Measurements from ENCODE around the gene ERICH2.

The ERICH2 gene

DNA sequence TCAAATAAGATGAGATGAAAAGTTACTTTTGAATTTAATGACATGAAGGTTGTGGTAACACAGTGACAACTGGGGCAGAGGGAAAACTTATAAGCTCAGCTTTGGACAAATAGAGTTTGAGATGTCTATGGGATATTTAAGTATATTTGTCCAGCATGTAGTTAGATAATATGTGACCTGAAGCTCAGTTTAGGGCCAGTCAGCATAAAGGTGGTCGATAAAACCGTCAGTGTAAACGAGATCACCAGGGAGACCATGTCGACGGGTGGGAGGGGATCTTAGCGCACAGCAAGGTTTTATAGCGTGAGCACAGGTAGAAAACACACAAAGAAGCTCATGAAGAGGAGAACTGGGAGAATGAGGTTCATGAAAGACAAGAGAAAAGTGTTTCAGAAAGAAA, 7.4 kb upstream of the ERICH2 start:
- DNase-seq (ENCODE audit: low read depth in 3 of 3, low spot score in 1 of 3), result no peak

GRCh38 chr2:170763232-170763631, 6.9 kb upstream of the ERICH2 start:
- DNase-seq (ENCODE audit: low read depth in 3 of 3, low spot score in 1 of 3), result no peak

DNA sequence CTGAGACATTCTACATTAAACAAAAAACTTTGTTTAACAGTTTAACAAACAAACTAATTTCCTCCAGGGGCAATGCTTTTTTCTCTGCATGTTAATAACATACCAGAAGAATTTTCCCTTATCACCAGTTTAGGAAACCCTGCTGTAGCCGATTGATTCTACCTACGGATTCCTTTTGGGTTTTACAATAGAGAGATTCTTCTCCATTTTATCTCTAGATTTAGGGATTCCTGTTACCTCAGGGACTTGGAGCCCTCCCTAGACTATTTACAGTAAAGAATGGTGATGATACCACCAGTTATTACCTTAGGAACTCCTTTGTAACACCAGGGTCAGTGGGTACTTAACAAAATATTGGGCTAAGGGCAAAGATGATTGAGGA, 5.3 kb upstream of the ERICH2 start:
- DNase-seq (ENCODE audit: low read depth in 3 of 3, low spot score in 1 of 3), result no peak

GRCh38 chr2:170766693-170767092, 3.5 kb upstream of the ERICH2 start:
- DNase-seq (ENCODE audit: low read depth in 3 of 3, low spot score in 1 of 3), result no peak

DNA sequence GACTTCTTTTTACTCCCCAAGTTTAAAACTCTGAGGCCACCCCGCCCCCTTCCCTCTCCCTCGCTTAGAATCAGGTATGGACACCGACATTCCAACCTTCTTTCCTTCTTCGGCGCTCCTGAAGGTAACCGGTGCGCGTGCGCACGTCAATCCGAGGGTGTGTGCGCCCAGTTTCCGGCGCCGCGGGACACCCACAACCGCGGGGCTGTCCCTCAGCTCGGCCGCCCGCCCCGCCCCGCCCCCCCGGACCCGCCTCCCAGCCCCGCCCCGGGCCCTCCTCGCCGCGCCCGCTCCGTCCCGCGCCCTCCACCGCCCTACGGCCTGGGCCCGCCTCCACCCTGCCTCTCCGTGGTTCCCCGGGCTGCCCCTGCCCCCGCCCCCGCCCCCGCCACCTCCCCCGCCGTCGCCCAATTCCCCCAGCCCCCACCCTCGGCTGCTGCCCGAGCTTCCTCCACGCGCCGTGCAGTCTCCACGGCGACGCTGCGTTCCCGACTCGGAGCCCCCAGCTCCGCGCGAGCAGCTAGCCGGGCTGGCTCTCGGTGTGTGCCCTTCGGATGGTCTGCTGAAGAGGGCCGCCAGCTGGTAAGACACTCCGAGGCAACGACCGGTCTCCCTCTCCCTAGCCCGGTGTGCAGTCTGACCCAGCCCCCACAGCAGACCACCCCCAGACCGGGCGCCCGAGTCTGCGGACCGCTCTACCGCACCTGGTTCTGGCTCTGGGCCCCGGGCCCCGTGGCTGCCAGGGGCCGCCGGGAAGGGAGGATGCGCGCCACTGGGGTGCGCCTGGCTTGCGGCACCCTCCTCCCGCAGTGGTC, 635 bp downstream of the ERICH2 start:
- DNase-seq (ENCODE audit: low read depth in 3 of 3, low spot score in 1 of 3), result peak in 2 of 3 donors; percentile 36 to 42

DNA sequence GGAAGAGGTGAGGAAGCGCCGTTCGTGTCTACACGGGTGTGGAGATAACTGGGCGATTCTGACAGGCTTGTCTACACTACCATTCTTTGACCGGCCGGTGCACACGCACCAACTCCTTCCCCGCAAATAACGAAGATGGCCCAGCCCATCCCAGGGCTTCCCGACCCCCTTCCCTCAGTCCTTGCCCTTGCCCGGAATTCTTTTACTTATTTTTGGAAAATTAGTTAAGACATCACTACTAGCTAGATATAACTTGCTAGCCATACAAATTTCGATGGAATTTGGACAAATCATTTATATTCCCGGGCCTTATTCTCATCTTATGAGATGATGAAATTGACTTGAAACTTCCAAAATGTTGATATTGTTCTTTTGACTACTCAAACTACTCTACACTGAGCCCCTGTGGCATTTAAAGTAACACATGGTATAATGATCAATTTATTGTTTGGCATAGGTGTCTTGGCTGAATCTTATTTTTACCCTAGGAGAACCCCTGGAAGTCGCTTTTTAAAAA, 1.3 kb downstream of the ERICH2 start:
- DNase-seq (ENCODE audit: low read depth in 3 of 3, low spot score in 1 of 3), result no peak

DNA sequence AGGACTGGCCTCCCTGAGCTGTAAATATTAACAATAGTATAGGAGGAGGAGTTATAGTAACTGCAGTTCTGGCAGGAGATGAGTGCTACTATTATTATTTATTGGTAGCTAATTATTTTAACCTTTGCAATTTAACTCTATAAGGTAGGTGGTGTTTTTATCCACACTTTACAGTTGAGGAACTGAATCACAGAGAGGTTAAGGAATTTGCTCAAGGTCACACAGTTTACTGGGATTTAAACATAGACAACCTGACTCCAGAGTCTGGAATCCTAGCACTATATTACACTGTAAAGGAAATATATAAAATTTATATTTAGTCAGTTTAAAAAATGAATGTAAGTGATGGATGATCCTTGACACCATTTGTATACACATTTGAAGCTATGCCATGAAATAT, 2.1 kb downstream of the ERICH2 start:
- DNase-seq (ENCODE audit: low read depth in 3 of 3, low spot score in 1 of 3), result no peak

- no peak for DNase-seq (ENCODE audit: low read depth in 3 of 3, low spot score in 1 of 3)
These were observed 3.9 kb downstream of the ERICH2 start for GRCh38 chr2:170774074-170774473.

DNA sequence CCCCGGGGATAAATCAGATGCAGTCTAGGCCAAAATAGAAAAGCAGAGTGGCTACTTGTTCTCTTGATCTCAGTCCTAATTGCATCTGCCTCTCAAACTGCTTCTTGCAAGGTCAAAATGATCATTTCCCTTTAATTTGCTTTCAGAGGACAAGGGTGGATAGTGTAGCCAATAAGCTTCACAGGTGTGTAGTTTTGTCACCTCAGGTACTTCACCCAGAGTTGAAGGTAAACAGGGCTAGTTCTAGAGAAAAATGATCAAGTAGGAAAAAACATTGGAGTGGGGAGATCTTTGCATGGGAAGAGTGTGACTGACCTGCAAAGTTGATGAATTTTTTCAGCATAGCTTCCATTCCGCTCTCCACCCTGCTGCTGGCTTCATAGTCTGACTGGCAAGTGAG, 8.7 kb downstream of the ERICH2 start:
- no peak for DNase-seq (ENCODE audit: low read depth in 3 of 3, low spot score in 1 of 3)

DNA sequence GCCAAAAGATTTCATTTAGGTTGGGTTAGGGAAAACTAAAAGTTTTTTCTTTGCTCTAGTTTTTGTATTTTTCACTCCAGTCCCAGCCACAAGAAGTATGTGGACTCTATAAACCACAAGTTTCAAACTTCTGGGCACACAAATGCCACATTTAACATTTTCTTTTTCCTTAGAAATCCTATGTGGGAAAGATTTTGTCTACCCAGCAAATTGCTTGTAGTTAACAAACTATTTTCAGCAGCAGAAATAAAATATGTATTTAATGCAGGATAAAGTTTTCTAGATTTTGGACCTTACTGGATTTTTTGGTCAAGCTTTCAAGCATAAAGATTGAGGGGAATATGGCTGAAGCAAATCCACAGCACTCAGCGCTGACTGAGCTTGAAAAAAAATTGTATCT, 9.1 kb downstream of the ERICH2 start:
- DNase-seq (ENCODE audit: low read depth in 3 of 3, low spot score in 1 of 3), result no peak

DNA sequence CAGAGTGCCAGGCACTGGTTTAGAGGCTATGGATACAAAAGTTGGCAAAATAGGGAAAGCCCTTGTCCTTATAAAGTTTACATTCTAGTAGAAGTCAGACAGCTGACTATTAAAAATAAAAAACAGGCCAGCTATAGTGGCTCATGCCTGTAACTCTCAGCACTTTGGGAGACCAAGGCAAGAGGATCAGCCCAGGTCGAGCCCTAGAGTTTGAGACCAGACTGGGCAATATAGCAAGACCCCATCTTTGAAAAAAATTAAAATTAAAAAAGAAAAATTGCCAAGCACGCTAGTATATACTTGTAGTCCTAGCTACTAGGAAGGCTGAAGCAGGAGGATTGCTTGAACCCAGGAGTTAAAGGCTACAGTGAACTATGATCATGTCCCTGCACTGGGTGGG, 12.5 kb downstream of the ERICH2 start:
- no peak for DNase-seq (ENCODE audit: low read depth in 3 of 3, low spot score in 1 of 3)

GRCh38 chr2:170783549-170783948, 13.4 kb downstream of the ERICH2 start:
- DNase-seq (ENCODE audit: low read depth in 3 of 3, low spot score in 1 of 3), result no peak

- no peak for DNase-seq (ENCODE audit: low read depth in 3 of 3, low spot score in 1 of 3)
These were observed 28.8 kb downstream of the ERICH2 start for GRCh38 chr2:170798996-170799395.

DNA sequence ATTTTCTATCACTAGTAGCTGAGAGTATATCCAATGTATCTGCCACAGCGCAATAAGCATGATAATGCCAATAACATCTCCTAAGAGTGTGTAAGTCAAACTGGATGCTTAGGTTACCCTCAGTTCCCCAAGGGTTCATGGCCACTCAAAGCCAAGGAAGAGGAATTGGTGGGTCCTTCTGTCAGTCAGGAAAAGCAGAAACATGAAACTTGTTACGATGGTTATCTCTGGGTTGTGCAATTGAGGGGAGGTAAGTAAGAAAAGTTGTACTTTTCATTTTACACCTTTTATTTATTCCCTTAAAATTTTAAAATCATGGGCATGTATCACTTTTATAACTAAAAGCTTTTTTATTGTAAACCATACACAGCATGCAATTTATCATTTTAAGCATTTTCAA, 36.4 kb downstream of the ERICH2 start:
- no peak for DNase-seq (ENCODE audit: low read depth in 3 of 3, low spot score in 1 of 3)

DNA sequence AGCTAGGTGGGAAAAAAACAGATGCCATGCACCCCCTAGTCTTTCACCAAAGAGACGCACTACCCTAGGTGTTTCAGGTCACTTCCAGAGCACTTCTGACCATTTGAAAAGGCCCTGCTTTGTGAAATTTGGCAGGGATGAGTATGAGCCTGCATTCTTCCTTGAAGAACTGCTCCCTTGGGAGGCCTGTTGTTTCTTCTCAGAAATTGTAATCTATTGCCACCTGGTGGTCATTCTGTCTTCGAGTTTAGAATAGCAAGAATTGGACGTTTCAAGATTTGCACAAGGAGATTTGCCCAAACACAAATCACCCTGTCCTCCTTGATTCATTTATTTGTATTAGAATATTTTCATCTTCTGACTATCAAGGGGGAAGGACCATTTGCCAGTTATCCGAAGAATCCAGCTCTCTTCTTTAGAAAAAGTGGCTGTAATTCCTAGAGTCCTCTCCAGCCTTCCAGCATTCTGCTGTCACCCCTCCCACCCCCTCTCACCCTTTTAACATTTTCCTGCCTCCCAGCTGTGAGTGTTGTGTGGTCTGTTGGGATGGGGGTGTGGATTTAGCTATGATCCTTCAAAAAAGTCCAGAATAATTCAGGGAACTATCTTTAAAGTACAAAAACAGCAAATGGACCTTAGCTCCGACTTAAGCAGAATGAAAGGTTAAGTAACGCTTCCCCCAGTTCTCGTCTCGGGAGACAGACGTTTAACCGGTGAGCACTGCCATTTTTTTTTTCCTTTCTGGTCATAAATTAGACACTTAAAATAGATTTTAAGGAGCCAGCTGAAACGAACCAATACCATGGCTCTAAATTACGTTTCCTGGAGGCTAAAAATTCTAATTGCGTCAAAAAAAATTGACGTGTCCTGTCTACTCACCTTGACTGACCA, 42.8 kb downstream of the ERICH2 start:
- DNase-seq (ENCODE audit: low read depth in 3 of 3, low spot score in 1 of 3), result no peak

GRCh38 chr2:170813611-170814532, 43.7 kb downstream of the ERICH2 start:
- DNase-seq (ENCODE audit: low read depth in 3 of 3, low spot score in 1 of 3), result no peak

DNA sequence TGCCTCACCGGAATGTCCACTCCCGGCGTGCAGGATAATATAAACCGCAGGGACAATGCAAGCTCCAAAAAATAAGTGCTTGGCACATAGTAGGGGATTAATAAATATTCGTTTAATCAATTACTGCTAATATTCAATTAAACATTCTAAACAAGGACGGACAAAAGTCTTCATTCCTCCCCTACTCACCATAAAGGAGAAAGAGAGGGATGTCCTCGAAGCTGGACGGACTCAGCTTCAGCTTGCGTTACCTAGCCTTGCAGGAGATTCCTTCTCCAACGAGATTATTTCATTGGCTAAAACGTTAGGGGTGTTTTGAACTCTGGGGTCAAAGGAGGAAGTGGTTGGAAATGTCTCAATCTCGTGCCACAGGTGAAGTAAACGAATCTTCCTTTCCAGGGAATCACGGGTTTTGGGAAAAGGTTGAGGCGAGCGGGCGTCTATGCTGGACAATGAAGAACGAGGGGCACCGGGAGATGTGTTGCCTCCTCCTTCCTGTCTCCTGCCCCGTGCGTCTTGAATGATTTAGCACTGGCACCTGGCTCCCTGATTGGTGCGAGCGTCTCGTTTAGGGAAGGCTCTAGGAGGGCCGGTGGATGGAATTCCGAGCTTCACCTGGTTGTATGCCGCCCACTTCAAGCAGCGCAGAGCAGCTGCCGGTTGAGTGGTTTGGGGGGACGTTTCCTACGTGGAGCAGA, 44.5 kb downstream of the ERICH2 start:
- no peak for DNase-seq (ENCODE audit: low read depth in 3 of 3, low spot score in 1 of 3)

DNA sequence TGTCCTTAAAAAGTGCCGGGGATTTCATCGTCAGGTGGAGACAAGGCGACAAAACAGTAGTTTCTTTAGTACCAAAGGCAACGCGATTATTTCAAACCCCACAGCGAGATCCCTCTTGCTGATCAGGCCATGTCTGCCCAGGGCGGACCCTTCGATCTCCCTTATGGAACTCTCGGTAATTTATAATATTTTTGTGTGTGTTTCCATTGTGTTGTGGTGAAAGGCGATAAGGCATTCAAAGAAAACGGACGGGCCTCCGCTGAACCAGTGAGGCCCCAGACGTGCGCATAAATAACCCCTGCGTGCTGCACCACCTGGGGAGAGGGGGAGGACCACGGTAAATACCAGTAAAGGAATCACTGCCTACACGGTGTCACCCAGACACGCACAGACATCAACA, 45.1 kb downstream of the ERICH2 start:
- no peak for DNase-seq (ENCODE audit: low read depth in 3 of 3, low spot score in 1 of 3)

DNA sequence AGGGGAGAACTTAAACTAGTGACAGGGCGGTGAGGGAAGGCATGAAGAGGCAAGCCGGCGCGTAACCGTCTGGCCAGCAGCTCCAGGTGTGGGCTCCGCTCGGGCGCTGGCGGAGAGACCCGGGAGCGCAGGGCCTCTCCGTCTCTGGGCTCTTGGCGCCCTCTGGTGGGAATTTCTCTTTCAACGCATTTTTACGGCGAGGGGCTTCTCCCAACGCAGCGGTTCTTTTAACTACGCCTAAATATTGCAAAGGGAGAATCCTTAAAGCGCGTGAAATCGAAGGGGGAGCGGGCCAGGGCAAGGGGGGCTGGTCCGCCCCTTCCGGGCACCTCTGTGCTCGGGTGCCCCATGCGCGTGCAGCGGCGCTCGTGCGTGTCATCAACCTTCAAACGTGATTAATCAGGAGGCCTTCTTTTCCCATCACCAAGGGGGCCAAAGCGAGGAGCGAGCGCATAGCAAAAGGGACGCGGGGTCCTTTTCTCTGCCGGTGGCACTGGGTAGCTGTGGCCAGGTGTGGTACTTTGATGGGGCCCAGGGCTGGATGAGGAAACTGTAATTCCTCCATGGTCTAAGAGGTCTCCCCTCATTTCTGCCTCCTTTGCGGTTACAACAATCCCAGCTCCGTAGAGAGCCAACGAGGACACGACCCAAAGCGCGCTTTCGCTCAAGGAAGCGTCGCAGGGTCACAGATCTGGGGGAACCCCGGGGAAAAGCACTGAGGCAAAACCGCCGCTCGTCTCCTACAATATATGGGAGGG, 45.7 kb downstream of the ERICH2 start:
- no peak for DNase-seq (ENCODE audit: low read depth in 3 of 3, low spot score in 1 of 3)
